ENCODE data around the gene SLC15A3. TPM values are rescaled to one million over a fixed set of nuclear protein-coding genes. Genes with fewer than 3 reads are reported as not detected.

Gene SLC15A3
- total RNA-seq, 1 donor from 2014 or later: 49.4 TPM

- intact Hi-C loops (cut with DNase I): no loop called here
- DNase-seq (ENCODE audit: low spot score) (no peak), ATAC-seq (no peak)
Observed at GRCh38 chr11:60934790-60935605, 17.0 kb downstream of the SLC15A3 start.

GRCh38 chr11:60934124-60934789, 17.7 kb downstream of the SLC15A3 start:
- ATAC-seq (no peak), DNase-seq (ENCODE audit: low spot score) (no peak)
- intact Hi-C loops (cut with DNase I): no loop called here

- intact Hi-C loops (cut with DNase I): no loop called here
- no peak for DNase-seq (ENCODE audit: low spot score)
- no peak for ATAC-seq
Observed at GRCh38 chr11:60933416-60934123, 18.4 kb downstream of the SLC15A3 start.

- intact Hi-C loops (cut with DNase I): no loop called here
- DNase-seq (ENCODE audit: low spot score) (no peak), ATAC-seq (no peak)
Observed at GRCh38 chr11:60932605-60933356, 19.2 kb downstream of the SLC15A3 start.

- intact Hi-C loops (cut with DNase I): no loop called here
- ATAC-seq (no peak), DNase-seq (ENCODE audit: low spot score) (peak; percentile 42)
Observed at GRCh38 chr11:60931917-60932316, 20.1 kb downstream of the SLC15A3 start.

GRCh38 chr11:60930394-60930793, 21.6 kb downstream of the SLC15A3 start:
- ATAC-seq: no peak
- intact Hi-C loops (cut with DNase I): no loop called here

GRCh38 chr11:60929764-60930163, 22.2 kb downstream of the SLC15A3 start:
- DNase-seq (ENCODE audit: low spot score) (peak; percentile 31), ATAC-seq (no peak)
- intact Hi-C loops (cut with DNase I): no loop called here

More at GRCh38 chr11:60930394-60930793, 21.6 kb downstream of the SLC15A3 start:
- DNase-seq (ENCODE audit: low spot score): no peak

GRCh38 chr11:60928563-60929001, 23.4 kb downstream of the SLC15A3 start:
- DNase-seq (ENCODE audit: low spot score): no peak
- no peak for ATAC-seq
- intact Hi-C loops (cut with DNase I): no loop called here

GRCh38 chr11:60927600-60927999, 24.4 kb downstream of the SLC15A3 start:
- DNase-seq (ENCODE audit: low spot score): no peak
- intact Hi-C loops (cut with DNase I): no loop called here
- no peak for ATAC-seq

GRCh38 chr11:60927061-60927592, 24.8 kb downstream of the SLC15A3 start:
- intact Hi-C loops (cut with DNase I): no loop called here
- DNase-seq (ENCODE audit: low spot score): no peak
- ATAC-seq: no peak

GRCh38 chr11:60926500-60926899, 25.5 kb downstream of the SLC15A3 start:
- intact Hi-C loops (cut with DNase I): no loop called here
- no peak for ATAC-seq
- DNase-seq (ENCODE audit: low spot score): no peak

- no peak for ATAC-seq
Observed at GRCh38 chr11:60925868-60926267, 26.1 kb downstream of the SLC15A3 start.

GRCh38 chr11:60924906-60925853, 26.8 kb downstream of the SLC15A3 start:
- intact Hi-C loops (cut with DNase I): no loop called here
- no peak for ATAC-seq
- DNase-seq (ENCODE audit: low spot score): no peak

More at GRCh38 chr11:60925868-60926267, 26.1 kb downstream of the SLC15A3 start:
- DNase-seq (ENCODE audit: low spot score): no peak
- intact Hi-C loops (cut with DNase I): no loop called here

GRCh38 chr11:60924110-60924905, 27.7 kb downstream of the SLC15A3 start, which contains the start of gene TMEM132A:
TMEM132A (plus strand) TSS chr11:60924460; CDS start chr11:60924634, 174 bp downstream.
- intact Hi-C loops (cut with DNase I): no loop called here
- peak; percentile 87 for ATAC-seq
- peak; percentile 80 for DNase-seq (ENCODE audit: low spot score)

- DNase-seq (ENCODE audit: low spot score) (no peak), ATAC-seq (peak; percentile 14)
- intact Hi-C loops (cut with DNase I): no loop called here
Observed at GRCh38 chr11:60923800-60924109, 28.2 kb downstream of the SLC15A3 start.

- intact Hi-C loops (cut with DNase I): no loop called here
- DNase-seq (ENCODE audit: low spot score) (no peak), ATAC-seq (no peak)
Observed at GRCh38 chr11:60923326-60923725, 28.6 kb downstream of the SLC15A3 start.

- ATAC-seq (no peak), DNase-seq (ENCODE audit: low spot score) (no peak)
- intact Hi-C loops (cut with DNase I): no loop called here
Observed at GRCh38 chr11:60922906-60923305, 29.1 kb downstream of the SLC15A3 start.
